NOMO-1 treated with DMSO at 0.1 percent for 48 hours (cell line): ENCODE data around the gene FLT4.
"Not testable (repeated sequence)": the region's sequence is repeated elsewhere in the genome, so short reads cannot be mapped to it uniquely, and the experiment has no call there.

Experiments
- DNase-seq: peaks from one replicate; lab custom pipeline; 2025; ENCODE audit not compliant: unreplicated experiment; lab: John Stamatoyannopoulos, UW

FLT4 gene

DNA sequence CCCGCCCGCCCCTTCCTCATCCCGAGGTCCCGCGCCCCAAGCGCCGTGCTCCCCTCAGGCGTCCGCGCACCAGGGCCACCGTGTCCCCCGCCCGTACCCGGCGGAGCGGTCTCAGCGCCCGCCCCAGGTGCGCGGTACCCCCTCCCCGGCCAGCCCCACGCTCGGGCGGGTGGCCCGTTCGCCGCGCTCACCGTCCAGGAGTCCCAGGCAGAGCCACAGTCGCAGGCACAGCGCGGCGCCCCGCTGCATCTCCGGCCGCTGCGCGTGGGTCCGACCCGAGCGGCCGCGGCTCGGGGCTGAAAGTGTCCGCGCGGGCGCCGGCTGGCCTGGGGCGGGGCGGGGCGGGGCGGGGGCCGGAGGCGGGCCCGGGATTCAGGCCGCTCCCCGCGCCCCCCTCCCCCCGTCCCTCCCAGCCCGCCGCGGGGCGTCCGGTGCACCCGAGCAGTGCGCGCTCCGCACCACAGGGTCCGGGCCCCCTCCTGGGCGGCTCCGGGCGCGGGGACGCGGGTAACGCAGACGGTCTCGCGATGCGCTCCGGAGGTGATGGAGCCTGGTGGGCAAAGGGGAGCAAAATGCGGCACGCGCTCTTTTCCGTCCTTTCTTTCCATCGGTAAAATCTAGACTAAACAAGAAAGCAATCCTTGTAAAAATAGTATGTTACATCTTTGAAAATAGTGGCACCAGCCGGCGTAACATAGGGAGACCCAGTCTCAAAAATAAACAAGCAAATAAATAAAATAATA is at the start of gene FLT4:
Gene FLT4, minus strand, starts transcription at position 304 of the 743 bp plus-strand sequence. Its CDS starts 55 bp downstream, at position 249.
- DNase-seq = no peak

DNA sequence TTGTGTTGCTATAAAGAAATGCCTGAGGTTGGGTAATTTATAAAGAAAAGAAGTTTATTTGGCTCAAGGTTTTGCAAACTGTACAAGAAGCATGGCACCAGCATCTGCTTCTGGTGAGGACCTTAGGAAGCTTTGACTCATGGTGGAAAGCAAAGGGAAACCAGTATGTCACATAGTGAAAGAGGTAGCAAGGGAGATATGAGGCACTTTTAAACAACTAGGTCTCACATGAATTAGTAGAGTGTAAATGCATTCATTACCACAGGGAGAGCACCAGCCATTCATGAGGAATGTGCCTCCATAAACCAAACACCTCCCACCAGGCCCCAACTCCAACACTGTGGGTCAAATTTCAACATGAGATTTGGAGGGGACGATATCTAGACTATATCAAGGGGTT is 49.6 kb upstream of the FLT4 start:
- no peak for DNase-seq

GRCh38 chr5:180696116-180696515 is 46.7 kb upstream of the FLT4 start:
- DNase-seq = no peak

DNA sequence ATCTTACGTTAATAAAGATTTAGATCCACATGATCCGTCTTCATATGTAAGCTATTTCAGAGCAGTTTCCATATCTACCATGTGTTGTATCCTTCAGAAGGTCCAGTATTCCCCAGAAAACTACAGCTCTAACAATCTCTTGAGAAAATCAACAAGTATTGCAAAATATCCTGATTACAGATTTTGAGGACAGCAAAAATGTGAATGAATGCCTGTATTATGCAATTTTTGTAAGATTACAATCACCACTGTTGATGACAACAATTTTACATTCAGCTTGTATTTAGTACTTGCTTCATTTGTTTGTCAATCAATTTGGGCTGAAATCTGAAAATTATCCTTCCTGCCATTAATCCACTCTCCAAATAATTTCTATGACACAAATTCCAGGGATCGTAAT is 43.0 kb upstream of the FLT4 start:
- DNase-seq = no peak

GRCh38 chr5:180691046-180691445 is 41.6 kb upstream of the FLT4 start:
- no peak for DNase-seq

GRCh38 chr5:180690562-180690961 is 41.2 kb upstream of the FLT4 start:
- no peak for DNase-seq

DNA sequence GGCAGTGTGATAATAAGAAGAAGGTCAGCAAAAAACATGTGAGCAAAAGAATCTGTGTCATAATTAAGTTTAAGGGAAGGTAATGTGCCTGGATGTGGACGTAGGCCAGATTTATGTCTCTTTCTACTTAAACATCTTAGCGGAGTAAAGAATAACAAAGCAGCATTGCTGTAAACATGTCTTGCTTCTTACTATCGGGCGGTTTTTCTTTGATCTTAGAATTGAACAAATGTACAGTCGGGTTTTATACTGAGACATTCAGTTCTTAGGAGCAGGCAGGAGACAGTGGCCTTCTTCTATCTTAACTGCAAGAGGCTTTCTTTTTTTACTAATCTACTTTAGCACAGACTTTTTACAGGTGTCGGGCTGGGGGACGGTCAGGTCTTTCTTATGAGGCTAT is 40.4 kb upstream of the FLT4 start:
- no peak for DNase-seq

DNA sequence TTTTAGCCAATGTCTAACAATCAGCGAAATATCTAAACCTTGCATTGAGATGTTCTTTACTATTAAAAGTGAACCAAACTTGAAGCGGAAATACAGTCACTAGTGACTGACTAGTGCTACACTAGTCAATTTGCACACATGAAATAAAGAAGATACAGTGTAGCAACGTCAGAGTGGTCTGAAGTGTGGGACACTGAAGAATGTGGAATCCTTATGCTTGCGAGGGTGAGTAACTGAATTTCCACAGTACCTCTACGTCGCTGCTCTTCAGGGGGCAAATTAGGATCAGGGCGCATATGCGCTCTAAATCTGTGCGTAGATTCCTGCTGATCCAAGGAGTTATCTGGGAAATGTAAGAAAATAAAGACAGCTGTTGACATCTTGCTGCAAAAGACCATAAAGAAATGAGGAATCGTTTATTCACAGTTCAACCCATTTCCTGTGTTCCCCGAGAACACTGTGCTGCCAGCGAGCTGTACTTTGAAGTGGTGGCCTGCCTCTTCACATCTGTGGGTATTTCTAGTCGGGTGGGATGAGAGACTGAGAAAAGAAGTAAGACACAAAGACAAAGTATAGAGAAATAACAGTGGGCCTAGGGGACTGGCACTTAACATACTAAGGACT is 39.8 kb upstream of the FLT4 start:
- DNase-seq = no peak

DNA sequence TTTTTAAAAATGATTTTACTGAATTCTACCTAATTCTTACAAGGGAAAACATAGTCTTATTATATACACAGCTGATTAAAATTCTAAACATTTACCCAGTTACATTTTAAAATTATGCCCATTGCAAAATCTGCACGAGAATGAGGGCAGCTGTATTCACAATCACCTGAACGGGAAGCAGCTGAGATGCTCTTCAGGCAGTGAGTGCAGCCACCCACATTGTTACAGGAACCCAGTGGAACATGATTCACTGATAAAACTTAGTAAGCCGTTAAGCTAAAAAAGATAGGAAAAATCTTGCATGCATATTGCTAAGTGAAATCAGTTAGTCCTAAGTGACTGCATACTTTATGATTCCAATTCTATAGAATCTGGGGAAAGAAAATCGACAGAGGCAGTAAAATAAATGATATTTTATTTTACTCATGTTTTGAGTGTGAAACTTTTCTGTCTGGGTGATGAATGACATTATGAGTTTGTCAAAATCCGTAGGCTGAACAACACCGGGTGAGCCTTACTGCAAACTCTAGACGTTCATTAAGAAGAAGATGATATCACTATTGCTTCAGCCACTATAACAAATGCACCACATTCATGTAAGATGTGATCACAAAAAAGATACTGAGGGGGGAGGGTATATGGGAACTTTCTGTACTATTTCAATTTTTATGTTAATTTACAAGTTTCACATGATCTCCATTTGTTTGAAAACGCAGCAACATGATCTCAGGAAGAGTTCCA is 39.1 kb upstream of the FLT4 start:
- no peak for DNase-seq

DNA sequence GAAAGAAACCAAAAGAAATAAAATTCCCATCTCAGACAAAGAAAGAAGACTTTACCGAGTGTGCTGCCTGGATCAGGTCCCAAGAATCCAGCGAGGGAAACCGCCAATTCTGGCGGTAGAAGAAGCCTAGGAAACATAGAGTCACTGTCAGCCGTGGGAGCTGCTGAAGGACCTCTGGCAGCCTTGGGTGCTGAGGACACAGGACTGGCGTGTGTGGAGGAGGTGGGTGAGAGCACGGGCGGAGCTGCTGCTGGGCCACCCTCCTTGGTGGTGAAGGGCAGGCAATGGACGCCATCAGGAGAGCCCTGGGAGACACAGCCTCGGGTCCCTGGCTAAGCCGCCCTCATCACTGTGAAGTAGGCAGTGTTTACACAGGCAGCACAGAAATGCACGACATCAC is 37.4 kb upstream of the FLT4 start:
- DNase-seq = not testable (repeated sequence)

DNA sequence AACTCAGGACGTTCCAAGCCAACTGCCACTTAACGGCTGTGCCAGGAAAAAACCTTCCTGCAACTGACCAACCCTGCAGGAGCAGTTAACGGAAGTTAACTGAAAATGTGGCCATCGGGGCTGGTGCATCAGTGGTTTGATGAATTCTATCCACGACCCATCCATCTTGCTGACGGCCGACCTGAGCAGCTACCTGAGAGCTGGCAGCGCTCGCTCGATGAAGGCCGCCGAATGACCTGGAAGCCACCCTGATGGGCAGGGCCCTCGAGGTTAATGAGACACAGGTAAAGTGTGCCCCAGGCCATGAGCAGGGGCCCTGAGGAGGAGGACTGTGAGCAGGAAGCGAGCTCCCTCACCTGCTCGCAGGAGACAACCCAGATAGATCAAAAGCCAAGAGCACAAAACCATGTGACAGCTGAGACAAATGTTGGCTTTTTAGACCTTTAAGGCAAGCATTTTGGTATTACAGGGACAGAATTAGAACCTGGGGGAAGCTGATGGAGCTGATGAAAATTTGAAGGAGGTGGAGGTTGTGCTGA is 35.3 kb upstream of the FLT4 start:
- DNase-seq = no peak

GRCh38 chr5:180683220-180683922 is 34.0 kb upstream of the FLT4 start:
- no peak for DNase-seq

DNA sequence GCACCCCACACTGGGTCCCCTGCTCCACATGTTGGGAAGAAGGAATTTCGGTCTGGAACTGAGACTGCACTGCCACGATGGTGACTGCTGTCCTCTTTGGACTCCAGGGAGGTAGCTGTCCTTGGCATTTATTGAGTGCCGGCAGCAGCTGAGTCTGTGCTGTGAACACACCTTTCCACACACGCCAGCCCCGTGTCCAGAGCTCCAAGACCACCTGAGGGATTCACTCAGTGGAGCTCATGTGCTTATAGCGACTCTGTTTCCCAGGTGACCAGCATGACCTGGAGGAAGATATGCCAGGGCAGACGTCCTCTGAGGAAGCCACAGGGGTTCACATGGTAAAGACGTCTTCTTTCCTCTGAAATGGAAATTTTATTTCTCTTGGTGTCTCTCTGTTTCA is 33.2 kb upstream of the FLT4 start:
- DNase-seq = no peak

DNA sequence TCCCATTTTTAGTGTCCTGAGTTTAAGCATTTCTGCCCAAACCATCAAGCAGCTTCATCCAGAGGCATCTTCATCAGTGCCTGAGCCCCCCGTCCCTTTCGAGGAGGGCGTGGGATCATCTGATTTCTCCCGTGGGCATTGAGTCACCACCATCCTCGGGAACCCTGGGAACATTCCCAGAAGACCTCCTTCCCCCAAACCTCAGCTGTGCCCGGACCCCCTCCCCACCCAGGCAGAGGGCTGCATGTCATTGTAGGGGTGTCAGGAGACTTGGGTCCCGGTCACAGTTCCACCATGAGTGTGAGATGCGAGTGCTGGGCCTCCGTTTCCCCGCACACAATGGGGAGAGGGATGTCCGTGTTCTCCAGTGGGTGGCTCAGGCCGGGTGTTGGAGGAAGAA is 32.6 kb upstream of the FLT4 start:
- not testable (repeated sequence) for DNase-seq

GRCh38 chr5:180678319-180678718 is 28.9 kb upstream of the FLT4 start:
- DNase-seq = not testable (repeated sequence)

DNA sequence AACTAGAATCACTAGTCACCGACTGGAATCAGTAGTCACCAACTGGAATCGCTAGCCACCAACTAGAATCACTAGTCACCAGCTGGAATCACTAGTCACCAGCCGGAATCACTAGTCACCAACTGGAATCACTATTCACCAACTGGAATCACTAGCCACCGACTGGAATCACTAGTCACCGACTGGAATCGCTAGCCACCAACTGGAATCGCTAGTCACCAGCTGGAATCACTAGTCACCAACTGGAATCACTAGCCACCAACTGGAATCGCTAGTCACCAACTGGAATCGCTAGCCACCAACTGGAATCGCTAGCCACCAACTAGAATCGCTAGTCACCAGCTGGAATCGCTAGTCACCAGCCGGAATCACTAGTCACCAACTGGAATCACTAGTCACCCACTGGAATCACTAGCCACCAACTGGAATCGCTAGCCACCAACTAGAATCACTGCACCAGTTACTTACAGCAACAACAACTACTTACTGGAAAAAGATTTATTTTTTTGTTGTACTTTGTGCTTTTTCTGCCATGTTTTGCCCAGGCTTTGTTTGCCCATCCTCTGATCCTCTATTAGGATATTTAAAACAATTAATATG is 25.7 kb upstream of the FLT4 start:
- no peak for DNase-seq

GRCh38 chr5:180674090-180674475 is 24.7 kb upstream of the FLT4 start:
- not testable (repeated sequence) for DNase-seq

- no peak for DNase-seq
Observed at GRCh38 chr5:180673371-180674089, 24.1 kb upstream of the FLT4 start.

GRCh38 chr5:180671958-180672524 is 22.6 kb upstream of the FLT4 start:
- not testable (repeated sequence) for DNase-seq
